Hepatocyte (in vitro differentiated cells): Measurements from ENCODE around the gene MS4A6E. TPM values are rescaled to one million over a fixed set of nuclear protein-coding genes. Genes with fewer than 3 reads are reported as not detected.

Experiments used
- DNase-seq: peaks from one replicate; pipeline ENCODE4 v3.0.0-alpha.2; 2016; ENCODE audit warnings: low spot score
- H2AFZ ChIP-seq: fragments of 200-600 bp; sonication (generic); 2 replicates; pipeline ENCODE4 v1.6.0; 2016; ENCODE audit warnings: antibody characterized with exemption, mild to moderate bottlenecking
- H3K27ac ChIP-seq: fragments of 200-600 bp; sonication (generic); 2 replicates; pipeline ENCODE4 v1.5.1; 2016; ENCODE audit warnings: mild to moderate bottlenecking
- H3K27me3 ChIP-seq: fragments of 200-600 bp; sonication (generic); 2 replicates; pipeline ENCODE4 v1.6.1; 2016
- H3K36me3 ChIP-seq: fragments of 200-600 bp; sonication (generic); replicated peaks from 2 replicates; pipeline ENCODE4 v1.5.1; 2016; ENCODE audit warnings: low read depth; ENCODE audit not compliant: insufficient read depth
- H3K4me1 ChIP-seq: fragments of 200-600 bp; sonication (generic); 2 replicates; pipeline ENCODE4 v1.5.1; 2016; ENCODE audit warnings: mild to moderate bottlenecking, moderate library complexity; ENCODE audit not compliant: insufficient read depth
- H3K4me2 ChIP-seq: fragments of 200-600 bp; sonication (generic); 2 replicates; pipeline ENCODE4 v1.6.0; 2016
- H3K4me3 ChIP-seq: fragments of 200-600 bp; sonication (generic); 2 replicates; pipeline ENCODE4 v1.5.1; 2016; ENCODE audit warnings: mild to moderate bottlenecking
- H3K79me2 ChIP-seq: fragments of 200-600 bp; sonication (generic); 2 replicates; pipeline ENCODE4 v1.6.0; 2017; ENCODE audit warnings: mild to moderate bottlenecking
- H3K9me2 ChIP-seq: fragments of 200-600 bp; sonication (generic); replicated peaks from 2 replicates; pipeline ENCODE4 v1.6.0; 2017; ENCODE audit warnings: mild to moderate bottlenecking; ENCODE audit not compliant: insufficient read depth
- H3K9me3 ChIP-seq: fragments of 200-600 bp; sonication (generic); 2 replicates; pipeline ENCODE4 v1.5.1; 2016; ENCODE audit warnings: low read depth, mild to moderate bottlenecking
- H4K20me1 ChIP-seq: fragments of 200-600 bp; sonication (generic); 2 replicates; pipeline ENCODE4 v1.6.0; 2016; ENCODE audit warnings: mild to moderate bottlenecking; ENCODE audit not compliant: insufficient read depth, poor library complexity, severe bottlenecking
- EZH2 ChIP-seq: fragments of 200-600 bp; sonication (generic); IDR thresholded peaks from 2 replicates; pipeline ENCODE4 v1.6.1; 2016; ENCODE audit warnings: antibody characterized with exemption, mild to moderate bottlenecking, borderline replicate concordance
- EZH2phosphoT487 ChIP-seq: fragments of 200-600 bp; sonication (generic); IDR thresholded peaks from one replicate; pipeline ENCODE4 v1.6.1; 2018; ENCODE audit warnings: antibody characterized with exemption, mild to moderate bottlenecking, low read depth, moderate library complexity; ENCODE audit not compliant: unreplicated experiment, severe bottlenecking
- WGBS: methylation state at CpG from one replicate; pipeline ENCODE4 v1.1.6; 2016; ENCODE audit warnings: low lambda C conversion rate; ENCODE audit errors: missing lambda C conversion rate; 5-methylcytosine and 5-hydroxymethylcytosine counted together
- polyA plus RNA-seq: library from polyadenylated mRNA; unstranded; fragments of >200 nt; fragmentation: Nextera tagmentation; extraction: Ambion mirVana; gene quantifications from 2 replicates; pipeline ENCODE4 v1.2.1, GENCODE V29; 2016
- total RNA-seq: library from RNA; depleted of rRNA; stranded (reverse); fragments of >200 nt; gene quantifications from 2 replicates; pipeline ENCODE4 v1.2.3, GENCODE V29; 2014
- TF ChIP-seq, protein P1 (sequence below): fragments of 200-600 bp; sonication (generic); IDR thresholded peaks from 2 replicates; pipeline ENCODE4 v1.5.1; 2016; ENCODE audit warnings: antibody characterized with exemption, mild to moderate bottlenecking; ENCODE audit not compliant: poor library complexity

Gene MS4A6E
- total and polyA plus RNA-seq, 2 experiments from 2014 or later: not detected

DNA sequence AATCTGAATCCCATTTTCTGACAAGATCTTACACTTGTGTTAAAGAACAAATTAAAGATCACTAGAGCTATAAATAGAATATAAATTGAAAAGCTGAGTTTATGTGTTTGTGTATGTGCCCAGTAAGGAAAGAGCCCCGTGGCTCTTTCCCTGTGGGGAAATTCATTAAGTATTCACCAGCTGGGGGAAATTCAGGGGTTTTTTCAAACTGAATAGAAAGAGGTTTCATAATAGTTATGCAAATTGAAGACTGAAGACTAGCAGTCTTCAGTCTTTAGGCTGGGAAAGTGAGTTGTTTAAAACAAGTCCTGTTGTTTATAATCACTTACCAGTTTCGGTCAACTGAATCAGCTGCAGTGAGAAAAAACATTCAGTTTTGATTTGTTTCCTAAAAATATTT, 40.0 kb downstream of the MS4A6E start:
- Histone ChIP-seq H4K20me1 (no peaks in the 10 kb centered on the region), H2AFZ (no peak overlapping the region), H3K9me3 (no peaks in the 10 kb centered on the region), H3K36me3 (no peaks in the 10 kb centered on the region), H3K9me2 (no peaks in the 10 kb centered on the region), H3K27ac (no peak overlapping the region), H3K79me2 (no peaks in the 10 kb centered on the region), H3K4me2 (no peak overlapping the region), H3K4me1 (no peaks in the 10 kb centered on the region), H3K4me3 (no peak overlapping the region), H3K27me3 (no peaks in the 10 kb centered on the region)
- TF ChIP-seq EZH2 (no peak), EZH2phosphoT487 (no peak)
- TF ChIP-seq, protein P1, sequence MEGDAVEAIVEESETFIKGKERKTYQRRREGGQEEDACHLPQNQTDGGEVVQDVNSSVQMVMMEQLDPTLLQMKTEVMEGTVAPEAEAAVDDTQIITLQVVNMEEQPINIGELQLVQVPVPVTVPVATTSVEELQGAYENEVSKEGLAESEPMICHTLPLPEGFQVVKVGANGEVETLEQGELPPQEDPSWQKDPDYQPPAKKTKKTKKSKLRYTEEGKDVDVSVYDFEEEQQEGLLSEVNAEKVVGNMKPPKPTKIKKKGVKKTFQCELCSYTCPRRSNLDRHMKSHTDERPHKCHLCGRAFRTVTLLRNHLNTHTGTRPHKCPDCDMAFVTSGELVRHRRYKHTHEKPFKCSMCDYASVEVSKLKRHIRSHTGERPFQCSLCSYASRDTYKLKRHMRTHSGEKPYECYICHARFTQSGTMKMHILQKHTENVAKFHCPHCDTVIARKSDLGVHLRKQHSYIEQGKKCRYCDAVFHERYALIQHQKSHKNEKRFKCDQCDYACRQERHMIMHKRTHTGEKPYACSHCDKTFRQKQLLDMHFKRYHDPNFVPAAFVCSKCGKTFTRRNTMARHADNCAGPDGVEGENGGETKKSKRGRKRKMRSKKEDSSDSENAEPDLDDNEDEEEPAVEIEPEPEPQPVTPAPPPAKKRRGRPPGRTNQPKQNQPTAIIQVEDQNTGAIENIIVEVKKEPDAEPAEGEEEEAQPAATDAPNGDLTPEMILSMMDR: no peak
- no peak for DNase-seq
- 66% methylated on average over 2 of the region's 2 CpGs for WGBS

DNA sequence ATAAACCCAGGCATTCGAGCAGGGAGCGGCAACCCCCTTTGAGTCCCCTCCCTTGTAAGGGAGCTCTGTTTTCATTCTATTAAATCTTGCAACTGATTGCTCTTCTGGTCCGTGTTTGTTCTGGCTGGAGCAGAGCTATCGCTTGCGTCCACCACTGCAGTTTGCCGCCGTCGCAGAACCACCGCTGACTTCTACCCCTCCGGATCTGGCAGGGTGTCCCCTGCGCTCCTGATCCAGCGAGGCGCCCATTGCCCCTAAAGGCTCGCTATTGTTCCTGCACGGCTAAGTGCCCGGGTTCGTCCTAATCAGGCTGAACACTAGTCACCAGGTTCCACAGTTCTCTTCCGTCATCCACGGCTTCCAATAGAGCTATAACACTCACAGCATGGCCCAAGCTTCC, 40.8 kb downstream of the MS4A6E start:
- Histone ChIP-seq H4K20me1 (no peaks in the 10 kb centered on the region), H3K4me2 (no peak overlapping the region), H3K79me2 (no peaks in the 10 kb centered on the region), H3K4me1 (no peaks in the 10 kb centered on the region), H3K9me2 (no peaks in the 10 kb centered on the region), H3K27ac (no peak overlapping the region), H2AFZ (no peak overlapping the region), H3K27me3 (no peaks in the 10 kb centered on the region), H3K9me3 (no peaks in the 10 kb centered on the region), H3K36me3 (no peaks in the 10 kb centered on the region), H3K4me3 (no peak overlapping the region)
- no peak for DNase-seq
- TF ChIP-seq, protein P1: no peak
- TF ChIP-seq EZH2 (no peak), EZH2phosphoT487 (no peak)
- 95% methylated on average over 19 of the region's 19 CpGs for WGBS

DNA sequence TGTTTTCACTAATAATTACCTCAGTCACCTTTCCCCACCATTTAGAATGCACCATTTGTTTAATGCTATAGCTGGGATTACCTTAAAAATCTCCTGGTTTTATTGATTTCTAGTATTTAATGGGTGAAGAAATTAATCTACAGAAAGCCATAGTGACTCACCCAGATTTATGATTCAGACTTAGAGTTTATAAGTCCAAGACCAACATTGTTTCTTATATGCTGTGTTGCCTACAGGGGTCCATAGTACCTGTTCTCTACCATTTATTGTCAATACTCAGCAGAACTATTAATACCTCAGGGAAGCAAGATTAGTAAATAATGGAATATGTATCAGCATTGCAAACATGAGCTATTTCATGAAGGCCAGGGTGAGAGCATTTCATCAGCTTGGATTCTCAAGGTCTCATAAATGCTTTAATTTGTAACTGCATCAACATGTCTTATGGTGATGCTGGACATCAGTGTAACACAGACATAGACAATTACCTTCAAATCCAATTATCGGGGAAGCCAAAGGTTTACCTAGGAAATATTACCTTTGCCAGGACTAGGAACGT, 43.3 kb downstream of the MS4A6E start:
- Histone ChIP-seq H3K4me3 (no peak overlapping the region), H3K9me3 (no peaks in the 10 kb centered on the region), H3K79me2 (no peaks in the 10 kb centered on the region), H3K9me2 (no peaks in the 10 kb centered on the region), H3K27me3 (no peaks in the 10 kb centered on the region), H3K27ac (peak overlapping the region; percentile 71), H2AFZ (no peak overlapping the region), H3K4me1 (no peaks in the 10 kb centered on the region), H3K4me2 (peak overlapping the region; percentile 13), H4K20me1 (no peaks in the 10 kb centered on the region), H3K36me3 (no peaks in the 10 kb centered on the region)
- DNase-seq: no peak
- TF ChIP-seq EZH2phosphoT487 (no peak), EZH2 (no peak)
- TF ChIP-seq, protein P1: no peak
- 47% methylated on average over 2 of the region's 2 CpGs for WGBS
